ENCODE results near the gene ADAR.

- TF ChIP-seq POLR2A (IDR thresholded peaks at IDR 0.05) (no peak), POLR2AphosphoS5 (IDR thresholded peaks at IDR 0.05) (no peak)
Measured at GRCh38 chr1:154539486-154540483, 68.2 kb downstream of the ADAR start.

All from spleen (tissue), 3 donors.